Immature natural killer cell (primary cell): ENCODE measurements around the gene GNLY. TPM values are rescaled to one million over a fixed set of nuclear protein-coding genes. Genes with fewer than 3 reads are reported as not detected.

Source experiments
- DNase-seq, 3 donors: peaks; one replicate each; pipeline ENCODE4 v3.0.0; 2022; ENCODE audit warnings: mixed read lengths in 1 of 3
- H3K27ac Mint-ChIP-seq, 6 donors: one replicate each; pipeline ENCODE4 v1.8.0; 2020; ENCODE audit warnings: mixed read lengths in 6 of 6, mild to moderate bottlenecking in 5 of 6, inconsistent platforms in 4 of 6, moderate library complexity in 3 of 6
- H3K27me3 Mint-ChIP-seq, 3 donors: one replicate each; pipeline ENCODE4 v1.8.0; 2020 to 2021; ENCODE audit warnings: low read depth in 3 of 3, mild to moderate bottlenecking in 3 of 3, mixed read lengths in 3 of 3, moderate library complexity in 3 of 3, inconsistent platforms in 1 of 3
- H3K36me3 Mint-ChIP-seq, 3 donors: one replicate each; pipeline ENCODE4 v1.8.0; 2020; ENCODE audit warnings: mixed read lengths in 3 of 3, inconsistent platforms in 2 of 3, mild to moderate bottlenecking in 2 of 3
- H3K4me1 Mint-ChIP-seq, 2 donors: one replicate each; pipeline ENCODE4 v1.8.0; 2020; ENCODE audit warnings: inconsistent platforms in 2 of 2, mild to moderate bottlenecking in 2 of 2, mixed read lengths in 2 of 2, moderate library complexity in 1 of 2
- H3K4me3 Mint-ChIP-seq, 5 donors: one replicate each; pipeline ENCODE4 v1.8.0; 2020; ENCODE audit warnings: mild to moderate bottlenecking in 5 of 5, mixed read lengths in 5 of 5, inconsistent platforms in 3 of 5, moderate library complexity in 3 of 5
- H3K9me3 Mint-ChIP-seq, 6 donors: one replicate each; pipeline ENCODE4 v1.8.0; 2020; ENCODE audit warnings: mild to moderate bottlenecking in 6 of 6, mixed read lengths in 6 of 6, inconsistent platforms in 4 of 6, moderate library complexity in 3 of 6
- polyA plus RNA-seq, 3 donors: library from polyadenylated mRNA; unstranded; fragments of 300-500 nt; fragmentation: Illumina TruSeq; gene quantifications; one replicate each; pipeline ENCODE4 v1.2.3, GENCODE V29; 2021

Gene GNLY
- polyA plus RNA-seq, 3 donors from 2014 or later = 13,165 to 20,506 (median 19,340) TPM

GRCh38 chr2:85720533-85720932 is 26.4 kb downstream of the GNLY start:
- Mint-ChIP-seq H3K27me3 (peaks cover 0 to 5% (median 5%) of the 10 kb centered on the region in 3 donors), H3K4me1 (peaks cover under 1% of the 10 kb centered on the region in 2 donors), H3K36me3 (peaks cover 0 to 5% (median 4%) of the 10 kb centered on the region in 3 donors), H3K9me3 (no peaks in the 10 kb centered on the region), H3K27ac (no peak overlapping the region), H3K4me3 (no peak overlapping the region)
- DNase-seq = no peak

- DNase-seq = no peak
- no peaks in the 10 kb centered on the region for H3K9me3 Mint-ChIP-seq
- H3K4me3 Mint-ChIP-seq = no peak overlapping the region
- peaks cover 0 to 5% (median 0%) of the 10 kb centered on the region in 3 donors for H3K36me3 Mint-ChIP-seq
- no peak overlapping the region for H3K27ac Mint-ChIP-seq
- no peaks in the 10 kb centered on the region for H3K4me1 Mint-ChIP-seq
- peaks cover 0 to 6% (median 5%) of the 10 kb centered on the region in 3 donors for H3K27me3 Mint-ChIP-seq
Observed at GRCh38 chr2:85721641-85722040, 27.5 kb downstream of the GNLY start.

GRCh38 chr2:85722519-85722918 is 28.4 kb downstream of the GNLY start:
- H3K4me1 Mint-ChIP-seq = no peaks in the 10 kb centered on the region
- H3K27me3 Mint-ChIP-seq = peaks cover 0 to 6% (median 5%) of the 10 kb centered on the region in 3 donors
- no peak for DNase-seq
- no peaks in the 10 kb centered on the region for H3K9me3 Mint-ChIP-seq
- peaks cover 0 to 5% (median 0%) of the 10 kb centered on the region in 3 donors for H3K36me3 Mint-ChIP-seq
- no peak overlapping the region for H3K4me3 Mint-ChIP-seq
- no peak overlapping the region for H3K27ac Mint-ChIP-seq

- peaks cover 2 to 6% (median 5%) of the 10 kb centered on the region in 3 donors for H3K27me3 Mint-ChIP-seq
- H3K4me1 Mint-ChIP-seq = peaks cover 1 to 3% of the 10 kb centered on the region in 2 donors
- H3K9me3 Mint-ChIP-seq = no peaks in the 10 kb centered on the region
- no peak overlapping the region for H3K4me3 Mint-ChIP-seq
- peak overlapping the region in 1 of 6 donors; percentile 17 for H3K27ac Mint-ChIP-seq
- H3K36me3 Mint-ChIP-seq = peaks cover 0 to 5% (median 0%) of the 10 kb centered on the region in 3 donors
- no peak for DNase-seq
Observed at GRCh38 chr2:85723707-85724360, 29.7 kb downstream of the GNLY start.

GRCh38 chr2:85724731-85725181 is 30.6 kb downstream of the GNLY start:
- peaks cover 3 to 6% (median 3%) of the 10 kb centered on the region in 3 donors for H3K27me3 Mint-ChIP-seq
- H3K9me3 Mint-ChIP-seq = no peaks in the 10 kb centered on the region
- H3K27ac Mint-ChIP-seq = no peak overlapping the region
- no peak overlapping the region for H3K4me3 Mint-ChIP-seq
- no peak for DNase-seq
- peaks cover 7 to 12% of the 10 kb centered on the region in 2 donors for H3K4me1 Mint-ChIP-seq
- peaks cover 0 to 5% (median 0%) of the 10 kb centered on the region in 3 donors for H3K36me3 Mint-ChIP-seq

- H3K36me3 Mint-ChIP-seq = no peaks in the 10 kb centered on the region
- H3K4me1 Mint-ChIP-seq = peaks cover 7 to 13% of the 10 kb centered on the region in 2 donors
- peaks cover 3 to 6% (median 3%) of the 10 kb centered on the region in 3 donors for H3K27me3 Mint-ChIP-seq
- no peak overlapping the region for H3K4me3 Mint-ChIP-seq
- no peak for DNase-seq
- H3K27ac Mint-ChIP-seq = no peak overlapping the region
- H3K9me3 Mint-ChIP-seq = no peaks in the 10 kb centered on the region
Observed at GRCh38 chr2:85725451-85725850, 31.3 kb downstream of the GNLY start.

GRCh38 chr2:85727798-85728197 is 33.6 kb downstream of the GNLY start:
- H3K4me1 Mint-ChIP-seq = peaks cover 7 to 13% of the 10 kb centered on the region in 2 donors
- no peak overlapping the region for H3K27ac Mint-ChIP-seq
- DNase-seq = no peak
- no peaks in the 10 kb centered on the region for H3K36me3 Mint-ChIP-seq
- peaks cover 3% of the 10 kb centered on the region in 3 donors for H3K27me3 Mint-ChIP-seq
- H3K9me3 Mint-ChIP-seq = no peaks in the 10 kb centered on the region
- no peak overlapping the region for H3K4me3 Mint-ChIP-seq

- no peaks in the 10 kb centered on the region for H3K36me3 Mint-ChIP-seq
Observed at GRCh38 chr2:85728342-85728741, 34.2 kb downstream of the GNLY start.

GRCh38 chr2:85728883-85729824 is 35.0 kb downstream of the GNLY start:
- Mint-ChIP-seq H3K36me3 (no peaks in the 10 kb centered on the region), H3K9me3 (no peaks in the 10 kb centered on the region), H3K27ac (peak overlapping the region in 2 of 6 donors; percentile 24 to 80), H3K4me3 (peak overlapping the region in 1 of 5 donors; percentile 7), H3K4me1 (peaks cover 7 to 13% of the 10 kb centered on the region in 2 donors), H3K27me3 (peaks cover 3 to 4% (median 3%) of the 10 kb centered on the region in 3 donors)
- DNase-seq = peak; percentile 62 to 69 (median 65)

More at GRCh38 chr2:85728342-85728741, 34.2 kb downstream of the GNLY start:
- DNase-seq = no peak
- peaks cover 3% of the 10 kb centered on the region in 3 donors for H3K27me3 Mint-ChIP-seq
- H3K4me1 Mint-ChIP-seq = peaks cover 7 to 13% of the 10 kb centered on the region in 2 donors
- H3K4me3 Mint-ChIP-seq = no peak overlapping the region
- H3K9me3 Mint-ChIP-seq = no peaks in the 10 kb centered on the region
- no peak overlapping the region for H3K27ac Mint-ChIP-seq

- H3K27ac Mint-ChIP-seq = peak overlapping the region in 2 of 6 donors; percentile 24 to 80
- H3K4me1 Mint-ChIP-seq = peaks cover 7 to 13% of the 10 kb centered on the region in 2 donors
Observed at GRCh38 chr2:85729825-85730510, 35.8 kb downstream of the GNLY start.

GRCh38 chr2:85730686-85731230 is 36.6 kb downstream of the GNLY start:
- H3K9me3 Mint-ChIP-seq = no peaks in the 10 kb centered on the region
- H3K4me3 Mint-ChIP-seq = no peak overlapping the region
- H3K4me1 Mint-ChIP-seq = peaks cover 7 to 13% of the 10 kb centered on the region in 2 donors
- H3K27ac Mint-ChIP-seq = no peak overlapping the region
- no peak for DNase-seq
- no peaks in the 10 kb centered on the region for H3K36me3 Mint-ChIP-seq
- peaks cover 0 to 3% (median 2%) of the 10 kb centered on the region in 3 donors for H3K27me3 Mint-ChIP-seq

More at GRCh38 chr2:85729825-85730510, 35.8 kb downstream of the GNLY start:
- DNase-seq = no peak
- H3K9me3 Mint-ChIP-seq = no peaks in the 10 kb centered on the region
- H3K27me3 Mint-ChIP-seq = peaks cover 3 to 4% (median 3%) of the 10 kb centered on the region in 3 donors
- H3K4me3 Mint-ChIP-seq = no peak overlapping the region
- H3K36me3 Mint-ChIP-seq = no peaks in the 10 kb centered on the region

- Mint-ChIP-seq H3K4me3 (no peak overlapping the region), H3K4me1 (peaks cover 7 to 13% of the 10 kb centered on the region in 2 donors), H3K27me3 (peaks cover 0 to 3% (median 2%) of the 10 kb centered on the region in 3 donors), H3K27ac (no peak overlapping the region), H3K36me3 (no peaks in the 10 kb centered on the region), H3K9me3 (no peaks in the 10 kb centered on the region)
- no peak for DNase-seq
Observed at GRCh38 chr2:85731606-85732005, 37.4 kb downstream of the GNLY start.

- no peak overlapping the region for H3K4me3 Mint-ChIP-seq
- no peak overlapping the region for H3K27ac Mint-ChIP-seq
- H3K4me1 Mint-ChIP-seq = peaks cover 7 to 13% of the 10 kb centered on the region in 2 donors
- no peaks in the 10 kb centered on the region for H3K9me3 Mint-ChIP-seq
- no peaks in the 10 kb centered on the region for H3K36me3 Mint-ChIP-seq
- peaks cover 0 to 3% (median 2%) of the 10 kb centered on the region in 3 donors for H3K27me3 Mint-ChIP-seq
- no peak for DNase-seq
Observed at GRCh38 chr2:85732467-85733120, 38.4 kb downstream of the GNLY start.
